ENCODE measurements around the gene PTBP1.

PTBP1 gene

DNA sequence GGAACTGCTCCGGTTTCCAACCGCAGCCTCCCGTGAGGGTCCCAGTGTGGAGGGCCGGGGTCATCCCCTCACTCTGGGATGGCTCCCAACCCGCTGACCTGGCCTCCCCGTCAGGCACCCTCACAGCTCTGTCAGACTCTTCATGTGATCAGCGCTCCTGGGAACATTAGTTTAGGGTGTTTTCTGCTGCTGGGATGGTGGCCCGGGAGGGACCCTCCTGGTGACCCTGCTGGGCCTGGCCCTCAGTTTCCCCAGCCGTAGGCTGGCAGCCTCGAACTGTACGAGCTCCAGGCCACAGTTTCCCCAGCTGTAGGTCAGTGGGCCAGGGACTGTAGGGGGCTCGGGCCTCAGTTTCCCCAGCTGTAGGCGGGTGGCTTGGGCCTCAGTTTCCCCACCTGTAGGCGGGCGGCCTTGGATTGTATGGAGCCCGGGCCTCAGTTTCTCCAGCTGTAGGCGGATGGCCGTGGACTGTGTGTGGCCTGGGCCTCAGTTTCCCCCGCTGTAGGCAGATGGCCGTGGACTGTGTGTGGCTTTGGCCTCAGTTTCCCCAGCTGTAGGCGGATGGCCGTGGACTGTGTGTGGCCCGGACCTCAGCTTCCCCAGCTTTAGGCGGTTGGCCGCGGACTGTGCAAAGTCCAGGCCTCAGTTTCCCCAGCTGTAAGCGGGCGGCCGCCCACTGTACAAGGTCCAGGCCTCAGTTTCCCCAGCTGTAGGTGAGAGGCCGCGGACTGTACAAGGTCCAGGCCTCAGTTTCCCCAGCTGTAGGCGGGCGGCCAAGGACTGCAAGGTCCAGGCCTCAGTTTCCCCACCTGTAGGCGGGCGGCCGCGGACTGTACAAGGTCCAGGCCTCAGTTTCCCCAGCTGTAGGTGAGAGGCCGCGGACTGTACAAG lies 1.3 kb upstream of the PTBP1 start:
- Histone ChIP-seq H3K4me1 (peaks cover 15% of the 10 kb centered on the region), H3K27me3 (ENCODE audit: low read depth) (no peaks in the 10 kb centered on the region), H3K36me3 (replicated peaks) (peaks cover 31% of the 10 kb centered on the region), H3K4me3 (peak overlapping the region; percentile 77), H3K9me3 (0 out of 2 replicates have a peak, but pooled peaks cover 2% of the 10 kb centered on the region)
- DNase-seq (ENCODE audit: low spot score in 2 of 2): no peak
- in situ Hi-C loops (cut with MboI; ENCODE audit: low sequenced_read_pairs): no loop called here

DNA sequence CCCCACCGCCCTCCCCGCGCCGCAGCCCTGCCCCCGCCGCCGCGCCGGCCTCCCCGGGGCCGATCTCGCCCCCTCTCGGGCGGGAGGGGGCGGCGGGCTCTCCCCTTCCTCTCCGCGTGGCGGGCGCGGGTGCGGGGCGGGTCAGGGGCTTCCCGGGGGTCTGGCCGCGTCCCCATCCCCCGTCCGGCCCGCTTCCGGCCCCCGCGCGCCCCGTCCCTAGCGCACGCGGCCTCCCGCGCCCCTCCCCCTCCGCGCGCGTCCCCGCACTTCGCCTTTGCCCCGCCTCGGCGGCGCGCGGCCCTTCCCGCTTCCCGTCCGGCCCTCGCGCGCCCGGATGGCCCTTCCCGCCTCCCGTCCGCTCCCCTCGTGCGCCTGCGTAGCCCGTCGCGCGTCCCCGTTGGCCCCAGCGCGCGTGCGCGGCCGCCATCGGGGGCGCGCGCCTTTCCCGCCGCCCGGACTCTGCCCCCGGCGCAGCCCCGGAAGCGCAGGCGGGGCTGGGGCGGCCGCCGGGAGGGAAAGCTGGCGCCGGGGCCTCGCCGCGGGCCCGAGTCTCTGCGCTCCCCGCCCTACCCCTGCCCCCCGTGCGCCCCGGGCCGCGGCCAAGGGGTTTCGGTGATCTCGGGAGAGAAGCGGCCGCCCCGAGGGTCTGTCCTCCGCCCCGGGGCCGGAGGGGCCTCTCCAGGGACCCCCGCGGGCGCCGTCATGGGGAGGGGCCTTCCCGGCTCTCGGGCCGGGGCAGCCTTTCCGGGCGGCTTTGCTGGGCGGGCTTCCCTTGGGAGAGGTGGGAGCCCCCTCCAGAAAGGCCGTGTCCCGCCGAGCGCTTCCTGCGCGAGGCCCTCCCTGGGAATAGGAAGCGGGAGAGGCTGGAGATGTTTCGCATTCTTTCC lies 519 bp downstream of the PTBP1 start:
- Histone ChIP-seq H3K4me1 (peaks cover 30% of the 10 kb centered on the region), H3K36me3 (replicated peaks) (peaks cover 50% of the 10 kb centered on the region), H3K27me3 (ENCODE audit: low read depth) (no peaks in the 10 kb centered on the region), H3K9me3 (0 out of 2 replicates have a peak, but pooled peaks cover 2% of the 10 kb centered on the region), H3K4me3 (peak overlapping the region; percentile 91)
- in situ Hi-C loops (cut with MboI; ENCODE audit: low sequenced_read_pairs): no loop called here
- peak; percentile 81 to 91 for DNase-seq (ENCODE audit: low spot score in 2 of 2)

DNA sequence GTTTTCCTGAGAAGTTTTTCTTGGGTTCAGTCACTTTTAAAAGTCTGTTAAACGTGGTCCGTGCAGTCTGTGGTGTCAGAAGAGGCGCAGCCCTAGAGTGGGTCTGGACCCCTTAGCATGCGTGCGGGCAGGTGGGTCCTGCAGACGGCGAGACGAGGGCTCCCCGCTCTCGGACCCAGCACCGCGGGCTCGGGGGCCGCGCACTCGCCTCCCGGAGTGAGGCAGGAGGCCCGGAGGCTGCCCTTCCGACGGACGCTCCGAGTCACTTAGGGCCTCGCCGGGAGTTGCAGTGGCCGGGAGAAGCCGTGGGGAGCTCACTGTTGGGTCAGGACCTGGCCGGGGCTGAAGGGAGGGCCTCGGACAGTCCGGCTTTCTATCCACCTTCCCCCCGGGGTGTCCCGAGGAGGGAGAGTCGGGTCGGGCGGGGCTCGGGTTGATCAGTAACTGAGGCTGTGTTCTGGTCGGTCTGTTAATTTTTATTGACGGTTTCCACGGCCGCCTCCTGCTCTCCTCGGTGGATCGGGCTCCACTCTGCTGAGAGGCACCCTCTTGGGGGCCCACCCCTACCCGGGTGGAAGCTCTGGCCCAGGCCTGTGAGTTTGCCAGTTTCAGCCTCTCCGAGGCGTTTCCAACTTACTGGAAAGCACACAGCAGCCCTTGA lies 1.3 kb downstream of the PTBP1 start:
- H3K9me3 ChIP-seq: 0 out of 2 replicates have a peak, but pooled peaks cover 2% of the 10 kb centered on the region
- H3K36me3 ChIP-seq (replicated peaks): peaks cover 57% of the 10 kb centered on the region
- peaks cover 30% of the 10 kb centered on the region for H3K4me1 ChIP-seq
- in situ Hi-C loops (cut with MboI; ENCODE audit: low sequenced_read_pairs): no loop called here
- no peak for DNase-seq (ENCODE audit: low spot score in 2 of 2)
- no peaks in the 10 kb centered on the region for H3K27me3 ChIP-seq (ENCODE audit: low read depth)
- H3K4me3 ChIP-seq: peak overlapping the region; percentile 91

DNA sequence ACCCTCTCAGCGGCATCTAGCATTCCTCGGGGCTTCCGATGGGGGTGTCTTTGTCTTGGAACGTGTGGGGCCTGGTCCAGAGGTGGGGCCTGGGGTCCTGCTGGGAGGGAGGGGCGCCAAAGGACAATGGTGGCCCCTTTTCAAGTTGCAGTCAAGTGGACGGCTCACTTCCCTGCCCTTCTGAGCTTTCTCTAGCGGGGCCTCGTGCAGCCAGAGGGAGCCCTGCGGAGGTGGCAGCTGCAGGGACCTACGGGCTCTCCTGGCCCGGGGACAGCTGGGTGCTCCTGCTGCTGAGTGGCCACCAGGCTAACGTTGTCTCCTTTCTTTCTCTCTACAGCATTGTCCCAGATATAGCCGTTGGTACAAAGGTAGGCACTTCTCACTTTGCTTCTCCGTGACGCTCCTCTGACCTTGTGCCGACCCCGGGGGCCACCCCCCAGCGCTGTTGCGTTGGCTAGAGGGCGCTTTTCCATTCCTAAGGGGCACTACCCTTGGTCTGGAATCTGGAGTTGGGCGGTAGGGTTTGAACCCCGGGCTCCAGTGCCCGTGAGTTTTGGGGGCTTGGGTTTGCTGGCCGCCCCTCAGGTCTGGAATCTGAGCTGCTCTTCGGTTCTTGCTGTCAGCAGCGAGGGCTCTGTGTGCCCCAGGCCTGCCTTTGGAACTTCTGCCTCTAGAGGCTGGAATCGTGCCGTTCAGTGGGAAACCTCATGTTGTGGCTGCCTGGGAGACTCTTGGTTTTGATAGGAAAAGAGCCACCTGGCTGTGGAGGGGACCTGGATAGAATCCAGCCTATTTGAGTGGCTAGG lies 2.0 kb downstream of the PTBP1 start:
- peaks cover 30% of the 10 kb centered on the region for H3K4me1 ChIP-seq
- peak; percentile 30 to 61 for DNase-seq (ENCODE audit: low spot score in 2 of 2)
- H3K9me3 ChIP-seq: 0 out of 2 replicates have a peak, but pooled peaks cover 2% of the 10 kb centered on the region
- H3K27me3 ChIP-seq (ENCODE audit: low read depth): no peaks in the 10 kb centered on the region
- H3K4me3 ChIP-seq: peak overlapping the region; percentile 91
- in situ Hi-C loops (cut with MboI; ENCODE audit: low sequenced_read_pairs): no loop called here
- H3K36me3 ChIP-seq (replicated peaks): peaks cover 65% of the 10 kb centered on the region

DNA sequence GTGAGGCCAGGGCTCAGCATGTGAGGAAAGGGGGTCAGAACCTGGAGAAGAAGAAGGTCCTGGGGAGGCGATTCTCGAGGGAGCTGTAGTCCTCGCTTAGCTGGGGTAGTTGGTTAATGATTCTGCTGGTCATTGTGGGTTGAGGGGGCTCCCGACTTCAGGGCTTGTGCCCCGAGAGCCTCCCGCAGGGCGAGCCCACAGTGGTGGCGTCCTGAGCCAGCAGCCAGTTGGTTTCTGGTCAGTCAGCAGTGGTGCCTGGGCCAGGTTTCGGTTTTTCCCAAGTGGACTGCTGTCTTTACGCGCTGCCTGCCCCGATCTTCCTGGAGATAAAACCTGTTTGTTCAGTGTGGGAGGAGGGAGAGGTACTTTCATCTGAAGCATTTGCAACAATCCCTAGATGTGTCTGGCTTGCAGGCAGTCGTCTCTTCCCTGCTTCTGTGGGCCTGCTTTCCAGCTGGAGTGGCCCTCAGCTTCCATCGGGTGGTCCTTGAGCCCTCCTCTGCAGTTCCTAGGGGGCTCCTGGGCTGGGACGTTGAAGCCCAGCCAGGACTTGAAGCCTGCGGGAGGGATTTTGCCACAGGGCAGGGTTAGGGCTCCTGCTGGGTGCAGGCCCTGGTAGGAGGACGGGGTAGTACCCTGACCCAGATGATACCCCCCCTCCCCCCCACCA lies 3.2 kb downstream of the PTBP1 start:
- Histone ChIP-seq H3K4me1 (peaks cover 30% of the 10 kb centered on the region), H3K9me3 (no peaks in the 10 kb centered on the region), H3K36me3 (replicated peaks) (peaks cover 77% of the 10 kb centered on the region), H3K27me3 (ENCODE audit: low read depth) (no peaks in the 10 kb centered on the region), H3K4me3 (peak overlapping the region; percentile 91)
- in situ Hi-C loops (cut with MboI; ENCODE audit: low sequenced_read_pairs): no loop called here
- DNase-seq (ENCODE audit: low spot score in 2 of 2): no peak

DNA sequence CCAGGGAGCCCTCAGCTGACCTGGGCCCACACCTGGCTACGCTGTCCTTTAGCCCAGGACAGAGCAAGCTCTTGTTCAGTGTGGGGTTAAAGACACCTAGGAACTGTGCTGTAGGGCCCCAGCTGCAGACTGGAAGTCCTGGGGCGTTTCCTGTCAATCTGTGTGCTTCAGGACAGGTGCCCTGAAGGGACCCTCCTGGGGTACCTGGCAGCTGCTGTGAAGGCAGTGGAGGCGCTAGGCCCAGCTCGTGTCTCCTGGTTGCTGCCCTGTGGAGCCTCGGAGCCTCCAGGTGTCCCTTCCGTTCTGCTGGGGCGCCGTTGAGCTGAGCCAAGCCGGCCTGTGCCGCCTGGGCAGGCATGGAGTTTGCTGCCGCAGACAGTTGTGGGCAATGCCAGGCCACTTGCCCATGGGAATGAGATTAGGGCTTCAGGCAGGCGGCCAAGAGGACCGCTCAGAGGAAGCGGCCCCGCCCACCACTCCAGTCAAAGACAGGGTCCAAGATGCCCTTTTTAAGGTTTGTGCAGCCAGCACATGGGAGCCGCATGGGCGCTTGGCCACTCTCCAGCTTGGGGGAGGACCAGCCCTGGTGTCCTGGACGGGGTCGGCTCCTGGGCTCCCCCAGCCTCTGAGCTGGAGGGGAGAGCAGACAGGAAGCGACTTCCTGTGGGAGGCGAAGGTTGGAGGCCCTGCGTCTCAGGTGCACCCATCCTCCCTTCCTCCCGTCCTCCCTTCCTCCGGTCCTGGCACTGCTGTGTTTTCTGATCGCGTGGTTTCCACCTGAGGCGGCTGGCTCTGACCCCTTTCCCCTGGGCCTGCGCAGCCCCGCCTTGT lies 4.0 kb downstream of the PTBP1 start:
- Histone ChIP-seq H3K4me3 (peak overlapping the region; percentile 4; the same call in 1 of the 2 replicates), H3K27me3 (ENCODE audit: low read depth) (no peaks in the 10 kb centered on the region), H3K4me1 (peaks cover 30% of the 10 kb centered on the region), H3K9me3 (no peaks in the 10 kb centered on the region), H3K36me3 (replicated peaks) (peaks cover 84% of the 10 kb centered on the region)
- in situ Hi-C loops (cut with MboI; ENCODE audit: low sequenced_read_pairs): no loop called here
- no peak for DNase-seq (ENCODE audit: low spot score in 2 of 2)

DNA sequence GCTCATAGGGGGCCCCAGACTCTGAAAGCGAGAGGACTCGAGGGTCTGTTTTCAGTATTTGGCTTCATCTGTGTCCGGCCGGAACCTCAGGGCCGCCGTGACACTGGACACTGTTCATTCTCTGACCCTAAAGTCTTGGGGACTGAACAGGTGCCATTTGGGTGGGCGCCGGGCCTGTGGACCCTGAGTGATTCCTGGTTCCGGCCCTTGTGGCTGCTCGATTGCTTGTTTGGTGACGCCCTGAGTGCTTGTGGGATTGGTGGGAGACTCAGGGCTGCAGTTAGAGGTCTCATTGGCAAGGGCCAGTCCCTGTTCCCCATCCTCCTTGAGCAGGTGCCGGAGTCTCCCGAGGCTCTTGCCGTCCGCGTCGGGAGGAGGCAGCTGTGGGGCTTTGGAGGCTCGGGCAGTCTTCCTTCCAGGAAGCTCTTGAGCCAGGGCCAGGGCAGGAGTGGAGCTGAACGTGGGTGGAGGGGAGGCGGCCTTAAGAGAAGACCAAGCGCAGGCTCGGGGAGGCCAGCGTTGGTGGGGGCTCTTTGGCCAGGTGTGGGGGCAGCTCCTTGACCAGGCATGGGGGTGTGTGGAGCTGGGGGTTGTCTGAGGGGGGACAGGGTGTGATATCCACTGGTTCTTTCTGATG lies 4.7 kb downstream of the PTBP1 start:
- peaks cover 92% of the 10 kb centered on the region for H3K36me3 ChIP-seq (replicated peaks)

DNA sequence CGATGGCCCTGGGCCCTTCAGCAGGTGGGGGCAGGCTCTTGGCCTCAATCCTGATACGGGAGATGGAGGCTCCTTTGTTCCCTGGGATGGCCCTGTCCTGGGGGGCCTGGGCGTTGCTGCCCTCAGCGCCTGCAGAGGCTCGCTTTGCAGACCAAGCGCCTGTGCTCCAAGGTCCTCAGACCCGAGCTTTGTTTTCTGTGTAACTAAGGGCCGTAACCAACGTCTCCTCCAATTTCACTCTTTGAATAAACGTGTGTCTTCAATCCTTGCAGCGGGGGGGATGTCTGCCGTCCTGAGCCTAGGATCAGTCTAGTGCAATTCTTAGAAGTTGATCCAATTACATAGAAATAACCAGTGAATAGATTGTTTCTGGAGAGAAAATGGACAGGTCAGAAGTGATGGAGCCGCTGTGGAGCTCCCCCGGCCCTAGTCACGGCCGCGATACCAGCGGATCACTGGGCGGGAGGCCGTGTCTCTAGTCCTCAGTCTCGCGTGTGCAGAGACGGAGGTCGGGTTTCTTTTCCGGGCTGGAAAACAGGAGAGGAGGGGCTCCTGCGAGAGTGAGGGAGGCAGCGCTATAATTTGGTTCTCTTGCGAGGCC lies 5.3 kb downstream of the PTBP1 start:
- in situ Hi-C loops (cut with MboI; ENCODE audit: low sequenced_read_pairs): no loop called here
- H3K4me1 ChIP-seq: peaks cover 30% of the 10 kb centered on the region

More for the DNA sequence above, 4.7 kb downstream of the PTBP1 start:
- no peak for DNase-seq (ENCODE audit: low spot score in 2 of 2)
- Histone ChIP-seq H3K4me3 (no peak overlapping the region), H3K27me3 (ENCODE audit: low read depth) (no peaks in the 10 kb centered on the region), H3K4me1 (peaks cover 30% of the 10 kb centered on the region), H3K9me3 (no peaks in the 10 kb centered on the region)
- in situ Hi-C loops (cut with MboI; ENCODE audit: low sequenced_read_pairs): no loop called here

DNA sequence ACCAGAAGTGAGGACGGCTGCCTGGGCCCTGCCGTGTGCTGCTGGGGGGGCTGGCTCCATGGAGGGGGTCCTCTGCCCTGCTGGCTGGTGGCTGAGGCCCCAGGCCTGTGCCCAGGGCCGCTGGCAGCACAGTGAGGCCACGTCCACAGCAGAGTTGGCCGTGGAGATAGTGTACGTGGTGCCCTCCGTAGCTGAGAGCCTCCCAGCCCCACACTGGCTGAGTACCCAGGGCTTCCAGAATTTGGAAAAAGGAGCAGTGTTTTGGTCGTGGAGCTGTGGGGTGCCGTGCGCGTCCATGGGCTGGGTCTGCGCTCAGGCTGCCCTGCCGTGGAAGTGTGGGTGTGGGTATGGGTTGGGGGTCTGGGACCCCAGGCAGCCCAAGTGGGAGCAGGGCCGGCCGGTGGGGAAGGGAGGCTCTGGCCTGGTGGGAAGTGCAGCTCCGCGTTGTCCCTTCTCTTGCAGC lies 5.9 kb downstream of the PTBP1 start:
- Histone ChIP-seq H3K36me3 (replicated peaks) (peaks cover 100% of the 10 kb centered on the region), H3K4me1 (peaks cover 30% of the 10 kb centered on the region), H3K4me3 (no peak overlapping the region), H3K27me3 (ENCODE audit: low read depth) (no peaks in the 10 kb centered on the region), H3K9me3 (no peaks in the 10 kb centered on the region)
- no peak for DNase-seq (ENCODE audit: low spot score in 2 of 2)
- in situ Hi-C loops (cut with MboI; ENCODE audit: low sequenced_read_pairs): no loop called here

More for the DNA sequence above, 5.3 kb downstream of the PTBP1 start:
- no peak overlapping the region for H3K4me3 ChIP-seq
- peaks cover 98% of the 10 kb centered on the region for H3K36me3 ChIP-seq (replicated peaks)
- no peaks in the 10 kb centered on the region for H3K9me3 ChIP-seq
- DNase-seq (ENCODE audit: low spot score in 2 of 2): no peak
- H3K27me3 ChIP-seq (ENCODE audit: low read depth): no peaks in the 10 kb centered on the region

DNA sequence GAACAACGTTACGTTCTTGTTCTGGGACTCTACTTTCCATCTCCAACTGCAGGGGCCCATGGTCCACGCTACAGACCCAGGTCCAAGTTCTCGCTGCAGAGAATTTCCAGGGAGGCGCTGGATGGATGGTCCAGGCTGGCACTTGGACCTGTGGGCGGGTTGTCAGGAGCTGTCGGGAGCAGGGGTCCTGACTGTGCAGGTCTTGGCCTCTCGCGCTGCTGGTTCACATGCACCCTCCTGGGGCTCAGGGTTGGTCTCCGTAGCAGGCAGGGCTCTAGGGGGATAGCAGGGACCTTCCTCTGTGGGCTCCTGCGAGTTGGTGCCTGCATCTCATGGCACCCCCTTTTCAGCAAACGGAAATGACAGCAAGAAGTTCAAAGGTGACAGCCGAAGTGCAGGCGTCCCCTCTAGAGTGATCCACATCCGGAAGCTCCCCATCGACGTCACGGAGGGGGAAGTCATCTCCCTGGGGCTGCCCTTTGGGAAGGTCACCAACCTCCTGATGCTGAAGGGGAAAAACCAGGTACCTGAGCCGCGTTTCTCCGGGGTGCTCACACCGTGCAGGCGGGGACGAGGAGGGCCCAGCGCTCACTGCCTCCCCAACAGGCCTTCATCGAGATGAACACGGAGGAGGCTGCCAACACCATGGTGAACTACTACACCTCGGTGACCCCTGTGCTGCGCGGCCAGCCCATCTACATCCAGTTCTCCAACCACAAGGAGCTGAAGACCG lies 6.6 kb downstream of the PTBP1 start:
- peaks cover 100% of the 10 kb centered on the region for H3K36me3 ChIP-seq (replicated peaks)
- no peak overlapping the region for H3K4me3 ChIP-seq
- no peaks in the 10 kb centered on the region for H3K9me3 ChIP-seq
- in situ Hi-C loops (cut with MboI; ENCODE audit: low sequenced_read_pairs): no loop called here
- no peak for DNase-seq (ENCODE audit: low spot score in 2 of 2)
- peaks cover 30% of the 10 kb centered on the region for H3K4me1 ChIP-seq
- H3K27me3 ChIP-seq (ENCODE audit: low read depth): no peaks in the 10 kb centered on the region

All from HAP-1 (cell line).